GF-D8 (cell line): ENCODE measurements around the gene SERPINA5.
"Not testable (repeated sequence)": the region's sequence is repeated elsewhere in the genome, so short reads cannot be mapped to it uniquely, and the experiment has no call there.

ENCODE experiments used
- DNase-seq: peaks from one replicate; lab custom pipeline; 2025; lab: John Stamatoyannopoulos, UW

SERPINA5 gene

GRCh38 chr14:94598816-94599655 is 17.8 kb downstream of the SERPINA5 start:
- DNase-seq: no peak

- DNase-seq: no peak
Observed at GRCh38 chr14:94599656-94600004, 18.4 kb downstream of the SERPINA5 start.

- no peak for DNase-seq
Observed at GRCh38 chr14:94600148-94600545, 18.9 kb downstream of the SERPINA5 start.

DNA sequence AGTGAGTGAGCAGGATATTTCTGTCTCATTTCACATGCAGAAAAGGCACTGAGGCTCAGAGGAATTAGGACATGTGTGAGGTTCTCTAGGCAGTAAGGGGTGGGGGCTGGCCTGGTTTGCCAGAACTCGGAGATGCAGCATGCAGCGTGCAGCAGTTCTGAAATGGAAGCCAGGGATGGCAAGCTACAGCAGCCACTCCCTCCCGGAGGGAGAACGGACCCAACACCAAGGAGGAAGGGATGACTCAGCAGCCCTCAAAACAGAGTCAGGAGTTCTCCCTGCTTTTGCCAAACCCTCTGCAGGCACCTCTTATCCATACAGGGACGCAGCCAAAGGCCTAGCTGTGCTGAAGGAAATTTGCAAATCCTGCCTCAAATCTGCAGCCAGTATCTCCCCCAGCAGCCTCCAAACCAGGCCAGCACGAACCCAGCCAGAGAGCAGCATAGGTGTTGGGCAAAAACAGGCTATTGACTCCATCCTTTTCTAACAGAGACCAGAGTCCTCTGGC is 20.7 kb downstream of the SERPINA5 start:
- DNase-seq: no peak

GRCh38 chr14:94602722-94603121 is 21.5 kb downstream of the SERPINA5 start:
- no peak for DNase-seq

DNA sequence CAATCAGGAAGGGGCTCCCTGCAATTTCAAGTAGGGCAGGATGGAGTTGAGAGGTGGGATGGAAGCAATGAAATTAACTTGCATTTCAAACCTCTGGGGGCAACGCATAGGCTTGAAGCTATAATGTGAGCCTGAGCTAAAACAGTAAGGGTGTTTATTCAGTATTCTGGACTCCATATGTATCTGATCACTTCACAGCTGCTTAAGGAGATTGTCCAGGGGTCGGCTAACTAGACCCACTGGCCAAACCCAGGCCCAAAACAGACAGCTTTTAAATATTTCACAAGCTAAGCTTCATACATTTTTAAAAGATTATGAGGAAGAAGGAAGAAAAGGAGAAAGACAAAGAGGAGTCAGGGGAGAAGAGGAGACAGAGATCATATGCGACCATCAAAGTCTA is 24.1 kb downstream of the SERPINA5 start:
- DNase-seq: no peak

DNA sequence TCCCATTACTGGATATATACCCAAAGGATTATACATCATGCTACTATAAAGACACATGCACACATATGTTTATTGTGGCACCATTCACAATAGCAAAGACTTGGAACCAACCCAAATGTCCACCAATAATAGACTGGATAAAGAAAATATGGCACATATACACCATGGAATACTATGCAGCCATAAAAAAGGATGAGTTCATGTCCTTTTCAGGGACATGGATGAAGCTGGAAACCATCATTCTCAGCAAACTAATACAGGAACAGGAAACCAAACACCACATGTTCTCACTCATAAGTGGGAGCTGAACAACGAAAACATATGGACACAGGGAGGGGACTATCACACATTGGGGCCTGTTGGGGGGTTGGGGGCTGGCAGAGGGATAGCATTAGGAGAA is 27.7 kb downstream of the SERPINA5 start:
- DNase-seq: not testable (repeated sequence)

GRCh38 chr14:94611179-94611578 is 30.0 kb downstream of the SERPINA5 start:
- no peak for DNase-seq

DNA sequence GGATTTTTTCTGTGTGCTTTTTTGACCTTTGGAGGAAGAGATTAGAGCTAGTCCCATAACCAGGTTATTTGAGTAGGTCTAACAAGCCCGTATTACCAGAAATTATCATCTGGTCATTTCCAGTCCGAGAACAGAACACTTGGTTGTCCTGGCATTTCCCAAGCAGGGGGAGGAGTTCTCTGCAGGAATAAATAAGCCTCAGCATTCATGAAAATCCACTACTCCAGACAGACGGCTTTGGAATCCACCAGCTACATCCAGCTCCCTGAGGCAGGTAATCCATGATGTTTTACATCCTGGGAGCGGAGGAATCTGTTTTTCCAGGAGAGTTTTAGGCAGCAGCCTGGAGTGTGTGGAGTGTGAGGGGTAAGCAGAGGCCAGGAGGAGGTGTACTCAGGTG is 30.9 kb downstream of the SERPINA5 start, which contains the start of gene SERPINA3:
SERPINA3 (plus strand) TSS at position 218 of the 400 bp plus-strand sequence. CDS start 2,051 bp downstream, outside the sequence.
- DNase-seq: no peak

- DNase-seq: no peak
Observed at GRCh38 chr14:94612580-94613554, 31.6 kb downstream of the SERPINA5 start.

DNA sequence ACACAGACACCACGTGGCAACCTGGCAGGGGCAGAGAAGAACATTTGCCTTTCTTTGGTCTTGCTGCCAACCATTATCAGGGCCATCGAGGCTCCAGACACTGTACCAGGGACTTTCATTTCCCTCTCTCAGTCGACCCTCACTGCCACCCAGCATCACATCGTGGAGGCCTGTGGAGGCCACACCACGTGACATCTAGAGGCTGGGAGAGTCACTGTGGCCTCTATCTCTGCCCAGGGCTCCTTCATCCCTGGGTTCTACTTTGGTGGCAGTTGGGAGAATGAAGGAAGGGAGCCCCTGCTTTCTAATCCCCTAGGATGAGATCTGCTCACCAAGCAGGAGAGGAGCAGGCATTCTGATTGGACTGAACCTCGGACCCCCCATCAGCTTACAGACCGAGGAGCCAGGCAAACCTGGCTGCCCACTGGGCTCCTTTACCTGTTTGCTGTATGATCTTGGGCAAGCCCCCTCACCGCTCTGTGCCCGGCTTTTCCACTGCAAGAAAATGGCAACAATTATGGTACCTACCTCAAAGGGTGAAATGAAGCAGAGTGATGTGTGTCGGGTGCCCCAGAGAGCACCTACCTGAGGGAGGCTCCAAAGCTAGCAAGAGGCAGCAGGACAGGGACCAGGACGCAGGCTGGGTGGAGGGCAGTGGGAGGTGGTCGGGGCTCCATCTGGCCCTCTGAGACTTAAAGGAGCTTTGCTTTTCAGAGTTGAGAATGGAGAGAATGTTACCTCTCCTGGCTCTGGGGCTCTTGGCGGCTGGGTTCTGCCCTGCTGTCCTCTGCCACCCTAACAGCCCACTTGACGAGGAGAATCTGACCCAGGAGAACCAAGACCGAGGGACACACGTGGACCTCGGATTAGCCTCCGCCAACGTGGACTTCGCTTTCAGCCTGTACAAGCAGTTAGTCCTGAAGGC is 32.8 kb downstream of the SERPINA5 start:
- no peak for DNase-seq

- no peak for DNase-seq
Observed at GRCh38 chr14:94614802-94615201, 33.6 kb downstream of the SERPINA5 start.

GRCh38 chr14:94615254-94615653 is 34.0 kb downstream of the SERPINA5 start:
- DNase-seq: no peak

GRCh38 chr14:94615823-94616570 is 34.8 kb downstream of the SERPINA5 start:
- no peak for DNase-seq

DNA sequence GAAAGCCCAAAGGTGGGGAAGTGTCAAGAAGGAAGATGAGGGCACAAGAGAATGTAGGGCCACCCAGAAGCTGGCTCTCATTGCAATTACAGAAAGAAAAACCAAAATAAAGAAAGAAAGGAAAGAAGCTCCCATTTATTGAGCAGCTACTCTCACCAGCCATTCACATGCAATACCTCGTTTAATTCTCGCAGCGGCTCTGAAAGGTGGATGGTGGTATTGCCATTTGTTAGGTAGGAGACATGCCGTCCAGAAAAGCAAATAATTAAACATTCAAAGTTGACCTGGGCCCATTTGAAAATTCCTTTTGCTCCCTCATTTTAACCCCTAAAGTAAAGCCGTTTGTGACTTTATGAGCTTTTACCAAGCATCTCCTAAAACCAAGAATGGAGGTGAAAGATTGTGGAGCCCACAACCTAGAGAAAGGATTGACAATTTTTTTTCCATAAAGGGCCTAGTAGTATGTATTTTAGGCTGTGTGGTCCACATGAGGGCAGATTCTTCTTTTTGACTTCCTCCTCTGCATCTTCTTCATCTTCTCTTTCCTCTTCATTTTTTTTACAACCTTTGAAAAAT is 36.2 kb downstream of the SERPINA5 start:
- no peak for DNase-seq

DNA sequence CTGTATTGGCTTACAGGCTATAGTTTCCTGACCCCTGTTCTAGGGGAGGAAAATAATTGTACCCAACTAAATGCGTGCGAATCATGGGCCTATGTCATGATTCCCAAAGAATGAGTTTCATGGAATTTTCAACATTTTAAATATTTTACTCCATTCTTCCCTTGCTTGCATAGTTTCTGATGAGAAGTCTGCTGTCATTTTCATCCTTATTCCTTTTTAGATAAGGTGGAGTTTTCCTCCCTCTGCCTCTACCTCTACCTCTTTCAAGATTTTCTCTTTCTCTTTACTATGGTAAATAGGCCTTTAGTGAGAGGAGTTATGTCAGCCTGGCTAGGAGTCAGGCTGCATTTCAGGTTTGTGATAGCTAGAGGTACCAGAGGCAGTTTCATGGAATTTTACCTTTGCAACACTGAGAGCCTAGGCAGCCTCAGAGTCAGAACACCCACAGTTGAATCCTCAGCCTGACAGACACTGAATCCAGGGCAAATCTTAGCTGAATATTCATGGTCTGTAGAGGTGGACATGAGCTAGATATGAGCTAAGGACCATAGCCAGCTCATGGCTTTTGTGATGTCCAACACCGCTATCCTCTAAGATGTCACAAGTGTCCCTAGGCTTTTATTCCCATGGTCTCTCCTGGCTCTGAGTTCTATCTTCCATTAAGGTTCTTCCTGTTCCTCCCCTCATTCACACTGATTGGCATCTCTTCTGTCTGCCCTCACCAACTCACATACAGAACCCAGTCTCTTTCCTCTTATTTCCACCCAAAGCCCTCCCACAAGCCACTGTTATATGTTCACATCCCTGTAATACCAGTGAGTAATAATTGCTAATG is 37.0 kb downstream of the SERPINA5 start:
- no peak for DNase-seq

DNA sequence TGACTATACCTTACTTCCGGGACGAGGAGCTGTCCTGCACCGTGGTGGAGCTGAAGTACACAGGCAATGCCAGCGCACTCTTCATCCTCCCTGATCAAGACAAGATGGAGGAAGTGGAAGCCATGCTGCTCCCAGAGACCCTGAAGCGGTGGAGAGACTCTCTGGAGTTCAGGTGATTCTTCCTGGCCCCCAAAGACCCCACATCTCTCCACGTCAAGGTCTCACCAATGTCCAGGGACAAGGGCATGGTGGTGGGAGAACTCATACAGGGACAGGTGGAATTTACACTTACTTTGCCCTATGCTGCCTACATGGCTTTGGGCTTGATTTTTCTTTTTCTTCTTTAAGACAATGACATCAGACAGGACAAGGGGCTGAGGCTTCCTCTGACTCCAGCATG is 38.1 kb downstream of the SERPINA5 start:
- no peak for DNase-seq

DNA sequence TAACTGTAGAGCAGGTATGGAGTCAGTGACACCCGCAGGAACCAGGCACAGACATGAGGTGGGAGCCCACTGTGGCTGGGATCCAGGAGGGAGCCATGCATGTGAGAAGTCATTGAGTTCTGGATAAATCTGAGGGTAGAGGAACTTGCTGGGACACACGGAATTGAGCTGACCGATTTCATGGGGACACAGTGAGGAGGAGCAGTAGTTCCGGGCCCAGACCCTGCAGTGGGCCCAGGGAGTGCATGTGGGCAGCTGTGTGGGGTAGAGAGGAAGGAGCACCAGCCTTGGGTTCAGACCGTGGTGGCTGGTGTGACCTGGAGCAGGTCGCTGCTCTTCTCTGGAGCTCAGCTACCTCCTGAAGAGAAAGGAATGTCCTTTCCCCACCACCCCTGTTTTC is 39.4 kb downstream of the SERPINA5 start:
- no peak for DNase-seq

- no peak for DNase-seq
Observed at GRCh38 chr14:94621358-94622134, 40.3 kb downstream of the SERPINA5 start.
